ENCODE data around the gene FOXO3.

FOXO3 gene

GRCh38 chr6:108576709-108577108 lies 16.0 kb downstream of the FOXO3 start:
- DNase-seq = no peak

DNA sequence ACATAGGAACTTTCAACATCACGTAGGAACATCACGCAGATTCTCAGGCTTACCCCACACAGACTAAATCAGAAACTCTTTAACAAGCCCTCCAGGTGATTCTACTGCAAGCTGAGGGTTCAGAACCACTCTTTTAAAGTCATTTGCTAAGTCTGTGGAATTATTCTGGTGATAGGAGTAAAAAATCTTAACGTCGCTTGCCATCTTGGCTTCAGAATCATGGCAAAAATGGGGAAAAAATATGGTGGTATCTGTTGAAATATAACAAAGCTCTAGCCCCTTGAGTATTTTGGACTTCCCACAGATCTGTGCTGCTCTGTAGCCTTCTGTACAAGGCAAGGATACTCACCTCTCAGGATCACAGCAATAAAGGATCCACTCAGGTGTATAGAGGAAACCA lies 17.4 kb downstream of the FOXO3 start:
- DNase-seq = no peak

DNA sequence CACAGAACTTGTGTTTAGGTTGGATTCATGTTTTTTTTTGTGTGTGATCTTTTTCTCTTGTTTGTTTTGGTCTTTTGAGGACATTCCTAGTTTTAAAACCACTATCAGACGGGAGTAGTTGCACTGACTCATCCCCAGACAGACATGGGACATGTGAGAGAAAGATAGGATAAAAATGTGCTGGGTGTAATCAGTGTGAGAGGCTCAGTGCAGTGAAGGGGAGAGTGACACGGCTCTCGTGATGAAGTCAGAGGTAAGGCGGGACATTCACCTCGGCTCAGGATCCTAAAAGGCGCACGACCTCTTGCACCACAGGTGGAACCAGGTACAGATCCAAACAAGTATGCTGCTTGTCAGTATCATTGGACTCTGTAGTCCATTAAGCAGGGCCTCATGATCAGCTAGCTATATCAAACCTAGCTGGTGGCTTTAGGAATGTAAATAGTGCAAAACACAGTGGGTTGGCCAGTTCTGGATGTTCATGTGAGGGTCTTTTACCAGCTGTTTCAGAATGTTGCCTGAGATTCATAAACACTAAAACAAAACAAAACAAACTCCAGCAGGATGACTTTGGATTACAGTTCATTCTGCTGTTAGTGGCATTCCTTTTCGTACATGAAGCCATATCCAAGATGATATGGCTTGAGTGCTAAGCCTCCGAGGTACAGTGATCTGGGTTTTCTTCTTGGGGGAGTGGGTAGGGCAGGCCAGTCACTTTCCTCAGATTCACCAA lies 18.0 kb downstream of the FOXO3 start:
- no peak for DNase-seq

DNA sequence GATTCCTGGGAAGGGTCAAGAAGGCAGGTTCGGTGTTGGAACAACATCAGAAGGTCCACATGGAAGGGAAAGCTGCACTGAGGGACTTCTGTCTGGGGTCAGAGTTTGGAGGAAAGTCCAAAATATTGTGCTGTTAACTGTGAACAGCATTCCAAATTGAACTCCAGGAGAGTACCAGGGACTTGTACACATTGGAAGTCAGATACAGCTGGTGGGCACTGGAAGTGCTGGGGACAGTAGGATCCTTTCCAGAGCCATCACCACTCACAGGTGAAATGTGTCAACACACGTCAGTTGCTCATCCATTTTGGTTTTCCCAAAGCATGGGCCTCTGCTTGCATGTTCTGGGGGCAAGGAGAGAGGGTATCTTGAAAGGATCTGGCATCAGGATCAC lies 18.6 kb downstream of the FOXO3 start:
- DNase-seq = no peak

GRCh38 chr6:108580646-108581045 lies 19.9 kb downstream of the FOXO3 start:
- no peak for DNase-seq

DNA sequence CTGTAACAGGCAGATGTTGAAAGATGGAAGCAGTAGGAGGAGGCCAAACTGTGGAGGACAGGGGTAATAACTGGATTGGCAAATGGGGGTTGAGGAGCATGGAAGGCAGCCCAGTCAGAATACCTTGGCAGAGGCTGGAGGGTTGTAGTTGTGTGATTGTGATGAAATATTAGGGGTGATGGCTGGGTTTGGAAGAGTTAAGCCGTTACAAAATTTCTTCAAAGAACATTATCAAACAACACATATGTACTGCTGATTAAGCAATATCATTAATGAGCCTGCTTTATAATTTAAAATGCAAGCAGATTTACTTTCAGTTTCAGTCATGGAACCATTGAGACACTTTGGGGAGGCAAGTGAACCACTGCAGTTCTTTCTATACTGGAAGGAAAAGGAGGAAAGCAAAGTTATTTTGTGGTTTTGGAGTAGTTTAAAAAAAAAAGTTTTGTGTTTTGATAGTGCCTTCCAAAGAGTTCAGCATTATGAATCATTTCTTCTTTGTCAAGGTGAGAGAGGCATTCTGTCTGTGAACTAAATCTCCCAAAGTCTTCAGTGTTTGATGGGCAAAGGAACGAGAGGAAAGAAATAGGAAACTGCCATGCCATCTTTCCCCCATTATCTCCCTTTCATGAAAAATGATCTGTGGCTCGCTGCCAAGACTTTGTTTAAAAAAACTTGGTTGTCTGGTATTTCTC lies 20.7 kb downstream of the FOXO3 start:
- DNase-seq = no peak

GRCh38 chr6:108581932-108582475 lies 21.3 kb downstream of the FOXO3 start:
- no peak for DNase-seq

DNA sequence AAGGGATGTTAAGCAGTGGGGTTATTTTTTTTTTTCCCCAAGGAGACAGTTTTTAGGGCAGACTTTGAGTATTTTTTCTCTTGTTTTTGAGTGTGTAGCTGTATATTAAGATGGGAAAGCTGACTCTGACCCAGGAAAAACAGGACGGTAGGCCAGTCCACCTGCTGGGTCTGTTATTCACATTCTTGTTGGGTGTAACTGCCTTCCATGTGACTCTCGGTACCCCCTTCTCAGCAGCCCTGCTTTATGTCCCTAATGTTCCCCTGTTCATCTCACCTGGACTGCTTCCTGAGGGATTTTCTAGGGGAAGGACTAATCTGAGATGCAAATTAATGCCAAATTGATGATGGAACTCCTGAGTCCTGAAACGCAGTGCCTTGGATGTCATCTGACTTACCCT lies 21.9 kb downstream of the FOXO3 start:
- DNase-seq = no peak

- no peak for DNase-seq
These were observed 23.6 kb downstream of the FOXO3 start for GRCh38 chr6:108584323-108584722.

GRCh38 chr6:108585359-108585758 lies 24.6 kb downstream of the FOXO3 start:
- DNase-seq = no peak

GRCh38 chr6:108585921-108586536 lies 25.3 kb downstream of the FOXO3 start:
- DNase-seq = no peak

- DNase-seq = no peak
These were observed 26.7 kb downstream of the FOXO3 start for GRCh38 chr6:108587258-108588059.

- DNase-seq = no peak
These were observed 27.9 kb downstream of the FOXO3 start for GRCh38 chr6:108588586-108588985.

DNA sequence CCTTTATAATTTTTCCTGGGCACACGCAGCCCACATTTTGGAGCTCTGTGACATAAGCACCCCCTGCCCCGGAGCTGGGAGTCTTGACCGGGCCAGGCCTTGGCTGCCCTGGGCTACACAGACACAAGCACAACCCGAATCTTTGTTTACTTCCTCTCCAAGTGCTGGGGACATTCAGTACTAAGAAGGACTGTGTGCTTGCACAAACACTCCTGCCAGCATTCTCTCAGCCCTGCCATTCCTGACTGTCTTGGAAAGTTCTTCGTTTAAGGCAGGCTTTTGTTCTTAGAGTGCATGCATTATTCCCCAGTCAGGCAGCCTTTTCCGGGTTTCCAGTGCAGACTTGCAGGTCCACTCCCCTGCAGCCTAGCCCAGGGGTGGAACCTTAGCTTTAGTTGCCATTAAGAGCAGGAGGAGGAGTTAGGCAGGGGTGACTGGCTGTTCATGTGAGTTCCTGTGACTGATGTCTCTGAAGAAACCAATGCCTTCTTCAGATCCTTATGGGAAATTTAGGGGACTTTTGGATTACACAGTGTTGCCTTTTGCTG lies 28.6 kb downstream of the FOXO3 start:
- no peak for DNase-seq

- no peak for DNase-seq
These were observed 30.5 kb downstream of the FOXO3 start for GRCh38 chr6:108591040-108591816.

DNA sequence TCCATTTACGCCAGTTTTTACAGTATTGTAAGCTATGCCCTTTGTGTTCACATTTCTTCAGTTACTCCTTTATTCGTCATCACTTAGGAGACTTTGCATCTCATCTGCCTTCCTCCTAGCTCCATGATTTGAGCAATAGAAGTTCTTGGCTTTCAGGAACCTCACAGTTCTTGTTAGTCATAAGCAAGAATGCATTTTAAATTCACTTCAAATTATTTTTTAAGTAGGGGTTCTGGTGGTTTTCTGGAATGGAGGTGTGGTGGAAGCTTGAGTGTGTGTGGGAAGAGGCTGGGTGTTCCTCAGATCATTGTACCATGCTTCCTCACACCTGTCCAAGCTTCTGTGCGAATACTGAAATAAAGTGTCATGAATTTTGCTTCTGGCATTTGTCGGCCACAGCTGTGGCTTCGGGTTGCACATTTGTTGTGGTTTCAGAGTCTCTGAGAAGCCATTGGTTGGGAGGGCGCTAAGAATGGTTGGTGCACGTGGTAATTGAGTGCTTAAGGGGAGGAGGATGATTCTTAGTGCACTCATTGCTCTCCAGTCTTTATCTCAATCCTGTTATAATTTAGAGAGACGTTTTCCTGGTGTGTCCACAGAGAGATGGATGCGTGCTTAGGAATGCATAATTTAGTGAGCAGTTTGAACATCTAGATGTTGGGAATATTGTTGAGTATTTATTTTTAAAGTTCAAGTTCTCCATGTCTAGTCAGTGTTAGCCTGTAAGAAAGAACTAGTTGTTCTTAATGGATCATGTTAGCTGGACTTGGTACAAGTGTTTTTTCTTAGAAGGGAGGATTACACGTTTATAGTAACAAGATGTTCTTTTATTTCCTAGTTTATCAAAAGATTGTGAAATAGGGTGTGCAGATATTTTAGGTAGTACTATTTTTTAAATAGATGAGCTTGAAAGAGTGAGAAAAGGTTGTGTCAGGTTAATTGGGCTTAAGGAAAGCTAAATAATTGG lies 31.9 kb downstream of the FOXO3 start:
- no peak for DNase-seq

GRCh38 chr6:108594151-108594550 lies 33.4 kb downstream of the FOXO3 start:
- DNase-seq = no peak

DNA sequence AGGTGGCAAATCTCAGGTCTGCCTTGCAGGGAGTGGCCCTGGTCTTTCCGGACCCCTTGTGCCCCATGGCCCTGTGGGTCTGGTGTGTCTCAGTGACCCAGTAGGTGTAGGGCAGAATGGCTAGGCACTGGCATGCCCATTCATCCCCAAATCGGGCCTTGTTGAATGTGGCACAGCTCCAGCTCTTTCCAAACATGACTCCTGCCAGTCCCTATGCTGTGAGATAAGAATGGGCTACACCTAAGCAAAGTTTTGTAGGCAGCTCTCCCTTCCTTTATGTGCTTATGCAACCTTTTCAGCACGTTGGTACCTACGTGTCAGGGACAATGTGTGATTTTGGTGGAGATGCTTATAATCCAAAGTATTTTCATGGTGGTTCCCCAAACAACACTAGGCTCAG lies 33.9 kb downstream of the FOXO3 start:
- DNase-seq = no peak

DNA sequence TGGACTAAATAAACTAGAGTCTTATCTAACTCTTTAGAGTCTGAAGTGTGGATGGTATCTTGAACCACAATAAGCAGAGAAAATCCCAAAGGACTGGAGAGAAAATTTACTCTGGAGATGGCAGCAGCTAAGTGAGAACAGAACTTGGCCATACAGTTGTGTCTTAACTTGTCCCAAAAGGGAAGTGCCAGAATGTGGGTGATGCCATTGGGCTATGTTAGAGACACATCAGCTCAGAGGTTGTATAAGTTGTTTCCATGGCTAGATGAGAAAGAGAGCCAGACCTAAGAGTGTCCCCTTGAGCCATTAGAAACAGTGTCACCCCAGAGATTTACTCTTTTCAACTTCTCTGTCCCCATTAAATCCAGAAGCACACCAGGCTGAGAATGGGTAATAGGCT lies 36.2 kb downstream of the FOXO3 start:
- DNase-seq = no peak

GRCh38 chr6:108597572-108598304 lies 37.0 kb downstream of the FOXO3 start:
- no peak for DNase-seq

Data from T1000 (cell line).